GM20000 (cell line): ENCODE results near the gene C1orf159.

Source experiments
- DNase-seq: peaks from one replicate; pipeline ENCODE4 v3.0.0; 2012; ENCODE audit warnings: low spot score
- CTCF ChIP-seq: IDR thresholded peaks from 2 replicates; pipeline ENCODE4 v1.5.1; 2012; ENCODE audit warnings: mild to moderate bottlenecking, control low read depth; ENCODE audit errors: extremely low read depth, missing control alignments

C1orf159 gene

GRCh38 chr1:1148569-1148968 lies 32.7 kb upstream of the C1orf159 start:
- no peak for TF ChIP-seq CTCF
- DNase-seq = no peak

- no peak for DNase-seq
- TF ChIP-seq CTCF = no peak
Measured at GRCh38 chr1:1148061-1148460, 32.2 kb upstream of the C1orf159 start.

GRCh38 chr1:1146596-1146995 lies 30.7 kb upstream of the C1orf159 start:
- no peak for TF ChIP-seq CTCF

GRCh38 chr1:1146026-1146425 lies 30.1 kb upstream of the C1orf159 start:
- no peak for DNase-seq
- no peak for TF ChIP-seq CTCF

More at GRCh38 chr1:1146596-1146995, 30.7 kb upstream of the C1orf159 start:
- no peak for DNase-seq

GRCh38 chr1:1145547-1145914 lies 29.6 kb upstream of the C1orf159 start:
- TF ChIP-seq CTCF = no peak
- DNase-seq = no peak

- TF ChIP-seq CTCF = no peak
- DNase-seq = no peak
Measured at GRCh38 chr1:1144843-1145546, 29.1 kb upstream of the C1orf159 start.

- peak; percentile 84 for DNase-seq
- no peak for TF ChIP-seq CTCF
Measured at GRCh38 chr1:1144122-1144842, 28.4 kb upstream of the C1orf159 start.
